ENCODE data around the gene FBXW12.
"Not testable (repeated sequence)": the region's sequence is repeated elsewhere in the genome, so short reads cannot be mapped to it uniquely, and the experiment has no call there.

The FBXW12 gene

GRCh38 chr3:48372862-48373435 is 930 bp downstream of the FBXW12 start:
- no peak for DNase-seq

- no peak for DNase-seq
Measured at GRCh38 chr3:48387634-48388033, 15.6 kb downstream of the FBXW12 start.

DNA sequence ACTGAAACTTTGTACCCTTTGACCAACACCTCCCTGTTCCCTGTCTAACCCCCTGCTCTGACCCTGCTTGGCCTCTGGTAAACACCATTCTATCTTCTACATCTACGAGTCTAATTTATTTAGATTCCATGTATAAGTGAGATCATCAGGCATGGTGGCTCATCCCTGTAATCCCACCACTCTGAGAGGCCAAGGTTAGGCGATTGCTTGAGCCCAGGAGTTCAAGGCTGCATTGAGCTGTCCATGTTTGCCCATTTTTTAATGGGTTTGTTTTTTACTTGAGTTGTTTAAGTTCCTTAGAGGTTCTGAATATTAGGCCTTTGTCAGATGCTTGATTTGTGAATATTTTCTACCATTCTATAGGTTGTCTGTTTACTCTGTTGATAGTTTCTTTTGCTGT is 16.9 kb downstream of the FBXW12 start:
- no peak for DNase-seq

DNA sequence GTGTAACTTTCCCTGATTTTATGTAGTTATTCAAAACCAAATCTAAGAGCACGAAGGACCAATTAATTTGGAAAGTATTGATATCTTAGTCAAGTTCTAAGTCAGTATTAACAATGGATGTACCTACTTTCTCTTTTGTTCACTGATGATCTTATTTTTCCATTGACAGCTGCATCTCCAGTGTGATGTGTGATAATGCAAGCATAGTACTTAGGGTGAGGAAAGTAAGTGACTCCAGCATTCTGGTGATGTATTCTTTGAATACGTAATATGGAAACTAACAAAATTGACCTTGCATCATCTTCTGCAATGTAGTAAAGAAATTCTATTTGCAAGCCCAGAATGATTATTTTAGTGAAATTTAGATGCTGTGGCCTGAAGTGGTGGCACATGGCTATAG is 22.4 kb downstream of the FBXW12 start:
- no peak for DNase-seq

DNA sequence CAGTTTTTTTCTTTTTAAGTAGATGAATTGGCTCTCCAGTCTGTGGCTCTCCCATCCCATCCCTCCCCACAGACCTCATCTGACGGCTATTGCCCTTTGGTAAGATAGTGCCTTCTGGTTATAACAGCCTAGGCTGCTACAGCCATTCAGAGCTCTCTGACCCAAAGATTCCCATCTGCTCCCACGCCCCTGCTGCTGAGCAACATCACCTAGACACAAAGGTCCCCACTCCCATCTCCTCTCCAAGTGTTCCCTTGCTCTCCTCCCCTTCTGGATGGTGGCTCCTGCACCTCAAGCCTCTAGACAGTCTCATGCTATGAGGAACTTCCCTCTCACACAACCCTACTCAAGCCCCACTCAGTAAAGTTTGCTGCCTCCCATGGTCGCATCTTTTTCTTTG is 23.7 kb downstream of the FBXW12 start:
- no peak for DNase-seq

DNA sequence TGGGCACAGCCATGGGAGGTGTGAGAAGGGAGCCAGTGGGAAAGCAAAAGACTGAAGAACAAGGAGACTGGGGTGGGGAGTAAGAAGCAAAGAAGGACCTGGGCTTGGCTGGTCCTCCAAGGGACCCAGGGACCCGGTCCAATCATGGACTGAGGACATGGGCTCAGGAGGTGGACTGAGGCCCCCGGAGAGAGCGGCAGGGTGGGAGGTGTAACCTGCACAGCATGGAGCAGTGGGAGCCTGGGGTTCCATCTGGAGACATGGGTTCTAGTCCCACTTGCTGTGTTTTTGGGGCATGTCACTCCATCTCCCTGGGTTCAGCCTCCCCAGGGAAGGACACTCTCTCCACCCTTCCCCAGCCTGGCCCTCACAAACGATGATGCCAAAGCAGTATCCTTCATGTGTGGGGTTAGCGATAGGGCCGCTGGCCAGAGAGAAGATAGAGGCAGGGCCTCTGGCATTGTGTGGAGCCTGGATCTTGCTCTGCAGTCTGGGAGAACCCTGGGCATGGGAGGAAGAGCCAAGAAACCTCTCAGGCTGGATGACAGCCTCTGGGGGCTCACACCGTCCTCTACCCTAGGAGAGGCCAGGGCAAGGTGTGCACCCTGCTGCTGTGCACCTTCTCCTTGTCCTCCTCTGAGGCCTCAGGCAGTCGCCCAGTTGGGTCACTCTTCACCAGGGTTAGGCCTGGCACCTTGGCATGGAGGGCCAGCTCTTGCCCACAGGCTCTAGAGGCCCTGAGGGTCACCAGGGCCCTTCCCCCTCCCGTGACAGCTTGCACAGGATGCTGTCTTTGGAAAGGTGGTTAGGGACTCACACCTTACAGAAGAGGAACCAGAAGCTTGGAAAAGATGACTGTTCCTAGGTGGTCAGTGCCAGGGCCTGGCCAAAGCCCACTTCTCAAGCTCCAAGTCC is 26.0 kb downstream of the FBXW12 start:
- no peak for DNase-seq

DNA sequence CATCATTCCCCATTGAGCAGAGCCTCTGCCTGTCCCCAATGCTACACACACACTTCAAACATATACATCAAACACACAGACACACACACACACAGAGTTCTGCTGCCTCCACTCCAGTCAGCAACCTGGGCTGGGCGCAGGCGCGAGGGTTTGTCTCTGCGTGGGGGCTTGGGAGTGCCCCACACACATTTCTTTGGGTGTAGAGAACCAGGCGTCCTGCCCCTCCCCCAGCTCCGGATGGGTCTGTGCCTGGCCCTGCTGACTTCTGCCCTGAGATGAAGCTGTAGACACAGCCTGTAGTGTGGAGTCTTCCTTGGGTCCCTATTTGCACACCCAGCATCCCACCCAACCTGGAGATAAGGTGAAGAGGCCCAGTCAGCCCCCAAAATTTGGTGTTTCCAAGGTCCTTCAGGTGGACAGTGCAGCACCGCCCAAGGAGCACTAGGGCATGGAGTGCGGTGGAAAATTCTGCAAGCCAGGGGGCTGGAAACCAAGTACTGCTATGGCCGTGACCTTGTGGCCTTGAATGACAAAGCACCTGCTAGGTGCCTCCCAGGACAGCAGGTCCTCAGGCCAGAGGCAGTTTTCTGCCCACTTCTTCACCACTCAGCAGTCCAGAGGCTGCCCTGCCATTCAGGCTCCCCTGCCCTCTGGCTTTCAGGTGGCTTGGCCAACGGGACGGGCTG is 26.8 kb downstream of the FBXW12 start:
- no peak for DNase-seq

- DNase-seq, result no peak
Measured at GRCh38 chr3:48399387-48400172, 27.6 kb downstream of the FBXW12 start.

DNA sequence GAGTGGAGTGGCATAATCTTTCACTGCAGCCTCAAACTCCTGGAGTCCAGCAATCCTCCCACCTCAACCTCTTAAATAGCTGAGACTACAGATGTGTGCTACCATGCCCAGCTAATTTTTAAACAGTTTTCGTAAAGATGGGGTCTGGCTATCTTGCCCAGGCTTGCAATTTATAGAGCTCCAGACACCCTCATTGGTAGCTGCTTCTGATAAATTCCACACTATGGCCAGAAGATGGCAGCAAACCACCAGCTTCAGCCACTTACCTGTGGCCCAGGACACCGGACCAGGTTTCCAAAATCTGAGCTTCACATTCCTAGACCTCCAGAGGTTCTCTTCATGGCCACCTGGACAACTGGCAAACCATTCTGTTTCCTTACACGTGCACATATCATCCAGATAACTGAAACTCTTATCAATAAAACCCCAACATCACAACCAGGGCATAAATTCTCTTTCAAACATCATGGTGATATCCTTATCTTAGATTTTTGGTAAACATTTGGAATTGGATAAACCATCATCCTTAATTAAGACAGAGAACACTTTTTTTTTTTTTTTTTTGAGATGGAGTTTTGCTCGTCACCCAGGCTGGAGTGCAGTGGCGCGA is 28.9 kb downstream of the FBXW12 start:
- peak; percentile 45 to 62 for DNase-seq

DNA sequence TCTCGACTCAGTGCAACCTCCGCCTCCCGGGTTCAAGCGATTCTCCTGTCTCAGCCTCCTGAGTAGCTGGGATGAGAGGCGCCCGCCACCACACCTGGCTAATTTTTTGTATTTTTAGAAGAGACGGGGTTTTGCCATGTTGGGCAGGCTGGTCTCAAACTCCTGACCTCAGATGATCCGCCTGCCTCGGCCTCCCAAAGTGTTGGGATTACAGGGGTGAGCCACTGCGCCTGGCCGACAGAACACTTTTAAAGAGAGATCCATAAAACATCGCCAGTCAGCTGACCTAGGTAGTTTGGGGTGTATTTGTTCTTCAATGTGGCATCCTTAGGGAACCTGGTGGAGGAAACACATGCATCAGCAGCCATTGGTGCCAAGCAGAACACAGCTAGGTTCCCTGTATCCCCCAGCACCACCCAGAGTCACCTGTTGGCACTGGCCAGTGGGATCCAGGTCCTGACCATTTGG is 29.4 kb downstream of the FBXW12 start:
- not testable (repeated sequence) for DNase-seq

DNA sequence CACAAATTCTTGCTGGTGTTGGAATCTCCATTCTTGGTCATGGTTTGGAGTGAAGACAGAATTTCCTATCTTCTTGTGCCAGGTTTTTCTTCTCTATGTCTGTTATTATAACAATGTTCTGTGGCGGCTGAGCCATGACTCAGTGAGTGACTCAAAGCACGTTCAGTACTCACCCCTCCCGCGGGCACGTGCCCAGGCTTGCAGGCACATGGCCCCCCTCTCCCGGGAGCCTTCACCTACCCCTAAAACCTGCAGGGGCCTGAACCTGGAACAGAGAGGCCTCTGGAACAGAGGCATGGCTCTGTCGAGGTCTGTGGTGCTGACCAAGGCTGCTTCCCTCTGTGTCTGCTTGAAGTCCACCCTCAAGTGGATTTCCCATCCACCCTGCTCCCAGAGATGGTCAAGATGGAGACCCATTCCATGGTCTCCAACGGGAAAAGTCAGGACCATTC is 30.3 kb downstream of the FBXW12 start:
- no peak for DNase-seq

- DNase-seq, result no peak
Measured at GRCh38 chr3:48402907-48403306, 30.9 kb downstream of the FBXW12 start.

DNA sequence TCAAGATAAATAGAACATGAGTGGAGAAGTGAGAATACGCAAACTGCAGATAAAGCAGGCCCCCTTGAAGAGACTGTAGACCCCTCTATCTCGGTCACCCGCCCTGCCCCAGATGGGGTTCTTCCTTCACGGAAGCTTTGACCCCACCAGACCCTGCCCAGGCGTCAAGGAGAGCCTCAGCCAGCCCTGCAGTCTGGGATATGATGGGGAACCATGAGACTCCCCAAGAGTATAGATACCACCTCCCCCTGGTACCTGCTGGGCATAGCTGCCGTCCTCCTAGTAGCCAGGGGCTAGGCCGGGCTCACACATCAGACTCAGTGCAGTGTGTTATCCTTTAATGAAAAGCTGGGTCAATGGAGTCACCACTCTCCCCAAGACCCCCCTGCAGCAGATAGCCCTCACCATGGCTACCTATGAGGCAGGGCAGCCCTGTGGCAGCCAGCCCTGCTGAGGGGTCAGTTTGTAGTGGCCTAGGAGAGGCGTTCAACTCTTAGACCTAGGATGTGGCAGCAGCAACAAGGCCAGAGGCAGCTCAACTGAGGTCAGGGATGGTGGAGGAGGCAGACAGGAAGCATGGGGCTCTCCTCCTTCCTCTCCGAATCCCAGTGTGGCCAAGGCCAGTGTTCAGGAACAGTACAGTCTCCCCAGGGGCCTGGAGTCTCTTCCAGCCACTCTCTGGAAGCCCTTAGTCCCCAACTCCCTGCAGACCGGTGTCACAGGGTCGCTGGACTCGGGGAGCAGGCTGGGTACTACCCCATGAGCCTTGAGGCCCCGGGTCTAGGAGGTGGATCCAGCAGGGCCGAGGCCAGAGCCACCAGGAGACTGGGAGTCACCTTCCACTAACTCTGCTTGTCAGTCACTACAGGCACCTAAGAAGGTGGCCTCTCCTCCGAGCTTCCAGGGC is 31.8 kb downstream of the FBXW12 start:
- DNase-seq, result no peak

- no peak for DNase-seq
Measured at GRCh38 chr3:48404440-48405342, 32.7 kb downstream of the FBXW12 start.

GRCh38 chr3:48405343-48405881 is 33.4 kb downstream of the FBXW12 start:
- DNase-seq, result no peak

GRCh38 chr3:48405971-48406370 is 34.0 kb downstream of the FBXW12 start:
- no peak for DNase-seq

GRCh38 chr3:48406443-48407431 is 34.7 kb downstream of the FBXW12 start:
- no peak for DNase-seq

GRCh38 chr3:48407542-48408099 is 35.6 kb downstream of the FBXW12 start:
- DNase-seq, result no peak

Data from inflammatory macrophage (primary cell).